HEK293 (cell line): ENCODE data around the gene CEBPG.

ENCODE experiments used
- CTCF ChIA-PET: fragments of 350-600 bp; formaldehyde crosslinking; extraction: SDS; loops from one replicate; lab custom pipeline; 2021; ENCODE audit warnings: antibody characterized with exemption; lab: Yijun Ruan, JAX
- POLR2A ChIA-PET: fragments of 300-600 bp; formaldehyde crosslinking; extraction: SDS; loops from one replicate; lab custom pipeline; 2020; ENCODE audit warnings: antibody characterized with exemption, inconsistent platforms; lab: Yijun Ruan, JAX
- H3K27ac ChIP-seq: fragments of 200-500 bp; sonication (Bioruptor generic); 2 replicates; pipeline ENCODE4 v1.5.1; 2014; ENCODE audit warnings: low read depth, low read length, control low read depth, inconsistent platforms; ENCODE audit errors: extremely low read depth
- H3K36me3 ChIP-seq, 2 experiments: fragments of 200-500 bp in 1 of 2; sonication (Bioruptor generic) in 1 of 2; 1 replicate in 1 of 2; 2 replicates in 1 of 2; pipeline ENCODE4 v1.5.1; 2014 to 2017; ENCODE audit warnings: inconsistent platforms in 2 of 2, low read length in 2 of 2; ENCODE audit not compliant: control insufficient read depth in 2 of 2, insufficient read depth in 1 of 2
- H3K4me1 ChIP-seq: fragments of 200-500 bp; sonication (Bioruptor generic); 2 replicates; pipeline ENCODE4 v1.5.1; 2014; ENCODE audit warnings: mild to moderate bottlenecking, low read length, inconsistent platforms; ENCODE audit not compliant: control insufficient read depth, insufficient read depth
- H3K4me3 ChIP-seq: 2 replicates; pipeline ENCODE4 v1.5.1; 2011; ENCODE audit warnings: low read depth, mild to moderate bottlenecking, control low read depth, low read length, moderate library complexity
- H3K9me3 ChIP-seq: fragments of 200-500 bp; sonication (Bioruptor generic); 2 replicates; pipeline ENCODE4 v1.5.1; 2014; ENCODE audit warnings: low read depth, low read length, inconsistent platforms; ENCODE audit not compliant: control insufficient read depth, insufficient read depth
- GLI2 ChIP-seq: fragments of 450-650 bp; formaldehyde crosslinking; IDR thresholded peaks from 2 replicates; pipeline ENCODE4; 2017; ENCODE audit warnings: missing biosample characterization, missing genetic modification characterization, low read depth, borderline replicate concordance
- IKZF3 ChIP-seq: fragments of 450-650 bp; IDR thresholded peaks from 2 replicates; pipeline ENCODE4 v1.5.0; 2018; ENCODE audit warnings: missing biosample characterization, mild to moderate bottlenecking, missing genetic modification characterization, moderate library complexity
- REPIN1 ChIP-seq: fragments of 450-650 bp; formaldehyde crosslinking; IDR thresholded peaks from 2 replicates; pipeline ENCODE4 v1.5.1; 2017; ENCODE audit warnings: missing biosample characterization, missing genetic modification characterization, low read depth
- ZBTB10 ChIP-seq: fragments of 450-650 bp; formaldehyde crosslinking; IDR thresholded peaks from 2 replicates; pipeline ENCODE4 v1.5.1; 2016; ENCODE audit warnings: missing biosample characterization, missing genetic modification characterization
- ZBTB26 ChIP-seq: fragments of 450-650 bp; formaldehyde crosslinking; optimal IDR thresholded peaks from 2 replicates; pipeline ENCODE3; 2016; ENCODE audit warnings: missing biosample characterization, mild to moderate bottlenecking, missing genetic modification characterization
- ZBTB49 ChIP-seq: fragments of 450-650 bp; formaldehyde crosslinking; IDR thresholded peaks from 2 replicates; pipeline ENCODE4 v1.5.1; 2016; ENCODE audit warnings: missing biosample characterization, missing genetic modification characterization, low read depth
- ZFP3 ChIP-seq: fragments of 450-650 bp; formaldehyde crosslinking; IDR thresholded peaks from 2 replicates; pipeline ENCODE4 v1.5.1; 2016; ENCODE audit warnings: low read depth, missing biosample characterization, missing genetic modification characterization
- ZFP69B ChIP-seq: fragments of 450-650 bp; formaldehyde crosslinking; IDR thresholded peaks from 2 replicates; pipeline ENCODE4 v1.5.1; 2016; ENCODE audit warnings: missing biosample characterization, missing genetic modification characterization
- ZNF121 ChIP-seq: fragments of 450-650 bp; formaldehyde crosslinking; IDR thresholded peaks from 2 replicates; pipeline ENCODE4 v1.5.1; 2016; ENCODE audit warnings: missing biosample characterization, missing genetic modification characterization
- ZNF146 ChIP-seq: fragments of 450-650 bp; formaldehyde crosslinking; IDR thresholded peaks from 2 replicates; pipeline ENCODE4 v1.5.1; 2016; ENCODE audit warnings: missing biosample characterization, missing genetic modification characterization
- ZNF148 ChIP-seq: fragments of 450-650 bp; formaldehyde crosslinking; IDR thresholded peaks from 2 replicates; pipeline ENCODE4 v1.5.0; 2017; ENCODE audit warnings: missing biosample characterization, missing genetic modification characterization, borderline replicate concordance
- ZNF221 ChIP-seq: fragments of 450-650 bp; formaldehyde crosslinking; IDR thresholded peaks from 2 replicates; pipeline ENCODE4 v1.5.1; 2017; ENCODE audit warnings: missing biosample characterization, missing genetic modification characterization, borderline replicate concordance
- ZNF24 ChIP-seq: fragments of 450-650 bp; formaldehyde crosslinking; IDR thresholded peaks from 2 replicates; pipeline ENCODE4 v1.5.1; 2016; ENCODE audit warnings: missing biosample characterization, missing genetic modification characterization
- ZNF350 ChIP-seq: fragments of 450-650 bp; formaldehyde crosslinking; IDR thresholded peaks from 2 replicates; pipeline ENCODE4 v1.5.0; 2017; ENCODE audit warnings: missing biosample characterization, mild to moderate bottlenecking, missing genetic modification characterization
- ZNF423 ChIP-seq: fragments of 450-650 bp; formaldehyde crosslinking; IDR thresholded peaks from 2 replicates; pipeline ENCODE4 v1.5.1; 2016; ENCODE audit warnings: missing biosample characterization, missing genetic modification characterization
- ZNF473 ChIP-seq: fragments of 450-650 bp; formaldehyde crosslinking; IDR thresholded peaks from 2 replicates; pipeline ENCODE4 v1.5.1; 2017; ENCODE audit warnings: missing biosample characterization, missing genetic modification characterization
- ZNF48 ChIP-seq: fragments of 450-650 bp; formaldehyde crosslinking; IDR thresholded peaks from 2 replicates; pipeline ENCODE4 v1.5.1; 2016; ENCODE audit warnings: missing biosample characterization, missing genetic modification characterization
- ZNF549 ChIP-seq: fragments of 450-650 bp; IDR thresholded peaks from 2 replicates; pipeline ENCODE4 v1.5.1; 2018; ENCODE audit warnings: missing biosample characterization, missing genetic modification characterization, mild to moderate bottlenecking, inconsistent platforms, moderate library complexity
- ZNF585B ChIP-seq: fragments of 450-650 bp; formaldehyde crosslinking; IDR thresholded peaks from 2 replicates; pipeline ENCODE4 v1.5.1; 2016; ENCODE audit warnings: missing biosample characterization, missing genetic modification characterization
- ZNF785 ChIP-seq: fragments of 450-650 bp; formaldehyde crosslinking; IDR thresholded peaks from 2 replicates; pipeline ENCODE4 v1.5.1; 2016; ENCODE audit warnings: missing biosample characterization, missing genetic modification characterization
- ZNF843 ChIP-seq: fragments of 450-650 bp; formaldehyde crosslinking; IDR thresholded peaks from 2 replicates; pipeline ENCODE4 v1.5.1; 2016; ENCODE audit warnings: missing biosample characterization, missing genetic modification characterization
- ZXDB ChIP-seq: fragments of 450-650 bp; formaldehyde crosslinking; IDR thresholded peaks from 2 replicates; pipeline ENCODE4 v1.5.1; 2016; ENCODE audit warnings: missing biosample characterization, missing genetic modification characterization
- TF ChIP-seq, protein P1 (sequence below): fragments of 450-650 bp; formaldehyde crosslinking; IDR thresholded peaks from 2 replicates; pipeline ENCODE4 v1.5.1; 2016; ENCODE audit warnings: missing biosample characterization, missing genetic modification characterization

CEBPG gene

DNA sequence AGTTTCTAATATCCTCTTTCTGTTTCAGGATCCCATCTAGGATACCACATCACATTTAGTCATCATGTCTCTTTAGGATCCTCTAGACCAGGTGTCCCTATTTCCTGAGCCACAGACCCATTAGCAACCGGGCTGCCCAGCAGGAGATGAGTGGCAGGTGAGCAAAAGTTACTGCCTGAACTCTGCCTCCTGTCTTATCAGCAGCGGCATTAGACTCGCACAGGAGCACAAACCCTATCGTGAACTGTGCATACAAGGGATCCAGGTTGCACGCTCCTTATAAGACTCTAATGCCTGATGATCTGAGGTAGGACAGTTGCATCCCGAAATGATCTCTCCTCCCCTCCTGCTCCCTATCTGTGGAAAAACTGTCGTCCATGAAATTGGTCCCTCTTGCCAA lies 7.8 kb upstream of the CEBPG start:
- H3K27ac ChIP-seq, result no peak overlapping the region
- H3K9me3 ChIP-seq, result no peaks in the 10 kb centered on the region; the same call in 1 of the 2 replicates
- H3K36me3 ChIP-seq, result no peaks in the 10 kb centered on the region
- no peaks in the 10 kb centered on the region for H3K4me1 ChIP-seq
- ChIA-PET CTCF (no interaction called here), POLR2A (no interaction called here)
- TF ChIP-seq ZFP69B (tag by site-specific recombination) (no peak), ZNF423 (tag by site-specific recombination) (no peak), ZNF24 (tag by site-specific recombination) (no peak), ZNF121 (tag by site-specific recombination) (no peak), ZNF549 (no peak), ZNF48 (no peak), ZBTB49 (tag by site-specific recombination) (no peak), ZXDB (no peak), REPIN1 (tag by site-specific recombination) (no peak), GLI2 (tag by site-specific recombination) (no peak), ZNF843 (tag by site-specific recombination) (no peak), IKZF3 (tag by site-specific recombination) (no peak), ZNF785 (no peak), ZNF585B (tag by site-specific recombination) (no peak), ZNF146 (tag by site-specific recombination) (no peak)
- TF ChIP-seq, protein P1, sequence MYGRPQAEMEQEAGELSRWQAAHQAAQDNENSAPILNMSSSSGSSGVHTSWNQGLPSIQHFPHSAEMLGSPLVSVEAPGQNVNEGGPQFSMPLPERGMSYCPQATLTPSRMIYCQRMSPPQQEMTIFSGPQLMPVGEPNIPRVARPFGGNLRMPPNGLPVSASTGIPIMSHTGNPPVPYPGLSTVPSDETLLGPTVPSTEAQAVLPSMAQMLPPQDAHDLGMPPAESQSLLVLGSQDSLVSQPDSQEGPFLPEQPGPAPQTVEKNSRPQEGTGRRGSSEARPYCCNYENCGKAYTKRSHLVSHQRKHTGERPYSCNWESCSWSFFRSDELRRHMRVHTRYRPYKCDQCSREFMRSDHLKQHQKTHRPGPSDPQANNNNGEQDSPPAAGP (tag by site-specific recombination), result no peak
- TF ChIP-seq, all 188 proteins: peak for 0
- no peak overlapping the region for H3K4me3 ChIP-seq

DNA sequence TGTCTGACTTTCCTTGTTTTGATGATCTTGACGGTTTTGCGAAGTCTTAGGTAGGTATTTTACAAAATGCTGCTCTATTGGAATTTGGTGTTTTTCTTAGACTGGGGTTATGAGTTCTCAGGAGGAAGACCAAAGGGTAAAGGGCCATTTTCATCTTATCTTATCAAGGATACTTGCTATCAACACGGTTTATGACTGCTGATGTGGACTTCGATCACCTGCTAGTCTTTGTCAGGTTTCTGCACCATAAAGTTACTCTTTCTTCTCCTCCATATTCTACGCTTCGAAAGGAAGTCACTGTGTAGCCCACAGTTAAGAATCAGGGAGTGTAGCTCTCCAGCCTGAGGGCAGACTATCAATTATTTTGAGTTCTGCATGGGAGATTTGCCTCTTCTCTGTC lies 7.4 kb upstream of the CEBPG start:
- Histone ChIP-seq H3K4me1 (no peaks in the 10 kb centered on the region), H3K36me3 (no peaks in the 10 kb centered on the region), H3K4me3 (no peak overlapping the region)
- CTCF ChIA-PET, result no interaction called here
- no peak for TF ChIP-seq ZNF350
- no peak for TF ChIP-seq ZNF473 (tag by site-specific recombination)
- TF ChIP-seq, all 188 proteins: peak for 0
- POLR2A ChIA-PET, result no interaction called here
- Histone ChIP-seq H3K27ac (no peak overlapping the region), H3K9me3 (no peaks in the 10 kb centered on the region; the same call in 1 of the 2 replicates)

DNA sequence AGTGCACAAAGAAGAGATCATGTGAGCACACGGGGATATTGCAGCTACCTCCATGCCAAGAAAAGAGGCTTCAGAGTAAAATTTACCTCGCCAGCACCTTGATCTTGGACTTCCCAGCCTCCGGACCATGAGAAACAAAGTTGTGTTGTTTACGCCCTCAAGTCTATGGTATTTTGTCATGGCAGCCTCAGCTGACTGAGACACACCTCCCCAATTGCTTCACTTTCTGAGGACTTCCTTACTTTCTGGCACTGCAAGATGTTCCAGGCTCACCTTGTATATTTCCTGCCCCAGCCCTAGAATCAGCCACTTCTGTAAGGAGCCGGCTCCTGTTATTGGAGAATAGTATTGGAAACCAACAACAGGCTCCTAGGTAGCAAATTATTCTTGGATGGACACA lies 6.6 kb upstream of the CEBPG start:
- CTCF ChIA-PET, result interaction anchor here (0.9 to 1.6 kb wide), 3 partner anchors 13 to 404 kb away, joined by 4 to 7 read pairs (median 6); no protein-coding TSS in a partner anchor
- no peak overlapping the region for H3K27ac ChIP-seq
- no peaks in the 10 kb centered on the region for H3K36me3 ChIP-seq
- no peak overlapping the region for H3K4me3 ChIP-seq
- H3K4me1 ChIP-seq, result no peaks in the 10 kb centered on the region
- no peaks in the 10 kb centered on the region; the same call in 1 of the 2 replicates for H3K9me3 ChIP-seq
- POLR2A ChIA-PET, result interaction anchor here (1.0 kb wide), 1 partner anchor 64 kb away, joined by 4 read pairs; the partner anchor contains the start of gene CEBPA
- no peak for TF ChIP-seq ZBTB10
- no peak for TF ChIP-seq ZXDB
- TF ChIP-seq ZFP3, result no peak
- TF ChIP-seq ZNF221 (tag by site-specific recombination), result no peak
- TF ChIP-seq ZBTB26, result no peak
- no peak for TF ChIP-seq ZNF148
